HG03097 (cell line): ENCODE data around the gene SMPD1.
"Not testable (repeated sequence)": the region's sequence is repeated elsewhere in the genome, so short reads cannot be mapped to it uniquely, and the experiment has no call there.

Experiments used
- ATAC-seq: cut with Tn5 transposase; IDR thresholded peaks from one replicate; pipeline ENCODE4 v1.9.1; 2021; ENCODE audit not compliant: unreplicated experiment, low FRiP score

Gene SMPD1

GRCh38 chr11:6387811-6388599 lies 2.3 kb upstream of the SMPD1 start:
- ATAC-seq: no peak

GRCh38 chr11:6388748-6389147 lies 1.5 kb upstream of the SMPD1 start:
- no peak for ATAC-seq

DNA sequence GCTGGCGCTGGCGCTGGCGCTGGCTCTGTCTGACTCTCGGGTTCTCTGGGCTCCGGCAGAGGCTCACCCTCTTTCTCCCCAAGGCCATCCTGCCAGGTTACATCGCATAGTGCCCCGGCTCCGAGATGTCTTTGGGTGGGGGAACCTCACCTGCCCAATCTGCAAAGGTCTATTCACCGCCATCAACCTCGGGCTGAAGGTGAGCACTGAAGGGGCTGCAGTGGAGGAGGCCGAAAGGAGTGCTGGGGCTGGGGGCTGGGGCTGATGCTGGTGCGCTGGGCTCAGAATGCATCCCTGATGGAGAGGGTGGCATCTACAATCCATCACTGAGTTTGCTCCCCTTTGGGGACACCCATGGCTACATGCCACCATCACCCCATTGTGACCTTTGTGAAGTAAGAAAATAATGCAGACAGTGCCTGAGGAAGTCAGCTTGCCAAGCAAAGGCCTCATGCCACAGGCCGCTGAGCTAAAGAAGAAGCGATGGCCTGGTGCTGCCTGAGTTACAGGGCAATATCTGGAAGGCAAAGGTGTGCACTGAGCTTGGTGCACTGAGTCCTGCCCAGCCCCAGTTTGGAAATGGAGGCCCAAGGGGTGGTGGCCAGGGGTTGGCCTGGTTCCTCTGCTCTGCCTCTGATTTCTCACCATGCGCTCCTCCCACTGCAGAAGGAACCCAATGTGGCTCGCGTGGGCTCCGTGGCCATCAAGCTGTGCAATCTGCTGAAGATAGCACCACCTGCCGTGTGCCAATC lies 620 bp downstream of the SMPD1 start:
- ATAC-seq: no peak

DNA sequence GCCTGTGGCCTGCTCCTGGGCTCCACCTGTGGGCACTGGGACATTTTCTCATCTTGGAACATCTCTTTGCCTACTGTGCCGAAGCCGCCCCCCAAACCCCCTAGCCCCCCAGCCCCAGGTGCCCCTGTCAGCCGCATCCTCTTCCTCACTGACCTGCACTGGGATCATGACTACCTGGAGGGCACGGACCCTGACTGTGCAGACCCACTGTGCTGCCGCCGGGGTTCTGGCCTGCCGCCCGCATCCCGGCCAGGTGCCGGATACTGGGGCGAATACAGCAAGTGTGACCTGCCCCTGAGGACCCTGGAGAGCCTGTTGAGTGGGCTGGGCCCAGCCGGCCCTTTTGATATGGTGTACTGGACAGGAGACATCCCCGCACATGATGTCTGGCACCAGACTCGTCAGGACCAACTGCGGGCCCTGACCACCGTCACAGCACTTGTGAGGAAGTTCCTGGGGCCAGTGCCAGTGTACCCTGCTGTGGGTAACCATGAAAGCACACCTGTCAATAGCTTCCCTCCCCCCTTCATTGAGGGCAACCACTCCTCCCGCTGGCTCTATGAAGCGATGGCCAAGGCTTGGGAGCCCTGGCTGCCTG lies 1.4 kb downstream of the SMPD1 start:
- ATAC-seq: no peak

DNA sequence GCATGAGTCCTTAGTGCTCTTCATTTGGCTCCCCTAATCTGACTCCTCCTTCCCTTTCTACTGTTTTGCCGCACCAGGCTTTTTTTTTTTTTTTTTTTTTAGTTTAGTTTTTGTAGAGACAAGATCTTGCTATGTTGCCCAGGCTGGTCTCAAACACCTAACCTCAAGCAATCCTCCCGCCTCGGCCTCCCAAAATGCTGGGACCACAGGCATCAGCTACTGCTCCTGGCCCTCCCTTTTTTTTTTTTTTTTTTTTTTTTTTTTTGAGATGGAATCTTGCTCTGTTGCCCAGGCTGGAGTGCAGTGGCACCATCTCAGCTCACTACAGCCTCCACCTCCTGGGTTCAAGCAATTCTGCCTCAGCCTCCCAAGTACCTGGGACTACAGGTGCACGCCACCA lies 2.0 kb downstream of the SMPD1 start:
- ATAC-seq: not testable (repeated sequence)

GRCh38 chr11:6393989-6394670 lies 3.9 kb downstream of the SMPD1 start:
- no peak for ATAC-seq

- ATAC-seq: no peak
These were observed 5.3 kb downstream of the SMPD1 start for GRCh38 chr11:6395470-6396060.

DNA sequence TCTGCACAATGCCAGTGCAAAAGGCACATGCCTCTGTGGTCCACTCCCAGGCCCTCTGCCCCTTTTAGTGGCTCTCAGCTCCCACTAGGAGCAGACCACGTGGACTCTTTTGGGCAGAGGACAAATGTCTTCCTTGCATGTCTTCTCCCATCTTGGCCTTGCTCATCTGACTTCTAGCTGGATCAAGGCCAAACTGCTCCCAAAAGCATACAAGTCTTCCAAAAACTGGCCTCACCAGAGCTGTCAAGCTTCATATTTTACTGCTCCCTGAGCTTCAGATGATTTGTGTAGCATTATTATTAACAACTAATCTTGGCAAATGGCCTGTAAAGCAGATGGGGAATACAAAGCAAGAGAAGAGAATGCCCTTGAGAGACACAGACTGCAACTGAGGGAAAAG lies 6.9 kb downstream of the SMPD1 start:
- no peak for ATAC-seq

DNA sequence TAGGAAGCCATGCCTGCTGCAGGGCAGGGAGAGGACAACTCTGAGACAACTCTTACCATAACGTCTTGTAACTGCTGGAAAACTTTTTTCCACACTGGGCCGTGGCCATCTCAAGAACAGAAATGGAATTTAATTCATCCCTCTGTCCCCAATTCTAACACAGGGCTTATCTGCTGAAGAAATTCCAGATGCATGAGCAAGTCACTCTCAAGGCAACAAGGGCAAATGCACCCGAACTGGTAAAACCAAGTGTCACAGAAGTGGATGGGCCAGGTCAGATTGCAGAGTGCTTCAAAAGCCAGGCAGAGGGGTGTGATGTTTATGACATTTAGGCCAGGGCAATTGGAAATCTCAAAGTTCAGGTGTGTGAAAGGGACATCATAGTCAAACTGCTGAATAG lies 7.4 kb downstream of the SMPD1 start:
- no peak for ATAC-seq

DNA sequence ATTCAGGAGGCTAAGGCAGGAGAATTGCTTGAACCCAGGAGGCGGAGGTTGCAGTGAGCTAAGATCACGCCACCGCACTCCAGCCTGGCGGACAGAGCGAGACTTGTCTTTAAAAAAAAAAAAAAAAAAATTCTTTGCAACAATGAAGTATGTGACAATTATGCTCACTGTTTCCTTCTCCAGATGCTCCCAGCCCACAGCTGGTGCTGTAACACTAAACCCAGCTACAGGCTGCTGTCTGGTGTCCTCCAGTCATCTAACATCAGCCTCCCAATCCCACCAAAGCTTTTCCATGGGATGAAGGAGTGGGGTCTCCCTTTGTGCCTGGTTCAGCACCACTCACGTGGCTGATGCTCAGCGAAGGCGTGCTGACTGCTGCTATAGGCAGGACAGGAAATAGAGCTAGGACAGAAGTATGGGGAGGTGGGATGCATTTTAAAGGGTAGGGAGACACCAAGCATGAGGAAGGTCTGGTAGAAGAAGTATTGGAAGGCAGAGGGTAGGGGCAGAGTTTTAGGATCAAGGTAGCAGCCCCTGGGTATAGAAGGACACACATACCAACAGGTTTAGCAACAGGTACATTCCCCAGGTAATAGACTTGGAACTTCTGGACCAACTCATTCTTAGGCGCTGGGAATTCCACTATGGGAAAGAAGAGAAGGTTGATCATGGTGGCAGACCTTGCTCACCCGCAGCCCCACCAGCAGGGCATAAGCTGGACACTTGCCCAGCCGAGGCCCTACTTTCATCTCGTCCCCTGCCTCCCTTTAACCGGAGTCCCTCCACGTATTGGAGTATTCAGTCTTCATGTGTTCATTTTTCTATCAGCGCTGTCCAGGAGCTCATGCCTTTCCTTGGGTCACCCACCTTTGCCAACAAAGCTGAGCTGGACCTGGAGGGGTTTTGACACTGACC lies 10.4 kb downstream of the SMPD1 start:
- no peak for ATAC-seq

DNA sequence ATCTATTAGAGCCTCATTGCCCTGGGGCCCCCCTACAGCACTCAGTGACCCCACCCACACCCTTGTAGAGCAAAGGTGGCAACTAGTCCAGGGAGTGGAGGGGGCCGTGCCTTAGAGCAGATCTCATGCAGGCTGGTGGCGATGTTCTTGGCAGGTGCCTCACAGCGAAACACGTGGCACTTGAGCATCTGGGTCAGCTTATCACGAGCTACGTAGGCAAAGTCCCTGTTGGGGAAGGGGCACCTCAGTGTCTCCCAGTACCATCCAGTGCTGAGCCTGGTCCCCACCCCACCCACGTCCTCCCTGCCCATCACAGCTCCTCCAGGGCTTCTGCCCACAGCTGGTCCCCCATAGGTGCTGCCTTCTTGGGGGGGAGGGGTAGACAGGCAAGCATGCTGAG lies 11.2 kb downstream of the SMPD1 start:
- ATAC-seq: no peak

DNA sequence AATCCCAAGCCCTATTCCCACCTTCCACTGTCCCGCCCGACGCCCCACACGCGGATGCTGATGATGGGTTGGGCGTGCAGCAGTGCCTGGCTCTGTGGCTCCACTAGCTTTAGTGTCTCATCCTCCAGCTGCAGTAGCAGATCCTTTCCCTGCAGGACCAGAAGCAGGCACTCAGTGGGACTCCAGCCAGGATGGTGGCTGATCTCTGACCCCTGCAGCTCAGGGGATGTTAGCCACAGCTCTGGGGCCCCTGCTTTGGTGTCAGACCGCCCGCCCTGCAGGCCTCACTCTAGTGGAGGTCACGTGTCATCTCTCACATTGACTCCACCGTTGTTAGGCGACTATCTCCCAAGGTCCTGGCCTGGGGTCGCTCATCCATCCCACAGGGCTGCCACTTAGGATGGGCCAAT lies 11.8 kb downstream of the SMPD1 start:
- ATAC-seq: peak; percentile 16

DNA sequence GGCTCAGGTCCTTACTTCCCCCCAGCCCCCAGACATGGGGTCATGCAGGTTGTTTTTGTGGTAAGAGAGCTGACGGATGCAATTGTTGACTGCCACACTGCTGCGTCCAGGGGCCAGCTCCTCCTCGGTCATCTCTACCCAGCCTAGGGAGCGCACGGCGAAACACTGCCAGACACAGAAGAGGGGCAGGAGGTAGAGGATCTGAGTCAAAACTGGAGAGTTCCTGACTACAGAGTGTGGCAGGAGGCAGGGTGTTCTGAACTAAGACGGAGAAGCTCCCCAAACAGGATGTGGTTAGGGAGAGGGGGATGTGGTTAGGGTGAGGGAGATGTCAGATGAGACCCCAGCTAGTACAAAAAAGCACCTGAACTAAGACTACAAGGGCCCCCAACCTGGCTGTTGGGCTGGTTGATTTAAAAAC lies 12.3 kb downstream of the SMPD1 start:
- peak; percentile 96 for ATAC-seq

DNA sequence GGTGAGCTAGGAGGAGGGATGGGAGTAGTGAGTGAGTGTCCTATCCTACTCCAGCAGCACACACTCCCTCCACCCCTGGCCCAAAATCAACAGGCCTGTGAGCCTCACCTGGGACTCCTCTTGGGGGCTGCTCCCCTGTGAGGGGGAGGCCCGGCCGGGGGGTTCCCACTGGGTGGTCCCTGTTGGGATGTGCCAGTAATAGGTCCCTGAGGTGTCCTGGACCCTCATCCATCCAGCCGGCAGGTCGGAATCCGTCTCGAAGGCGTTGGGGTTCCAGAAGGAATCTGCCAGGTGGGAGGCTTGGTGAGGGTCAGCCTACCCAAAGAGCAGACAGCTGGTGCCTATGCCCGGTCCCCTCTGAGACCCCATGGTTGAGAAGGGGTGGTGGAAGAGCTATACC lies 13.3 kb downstream of the SMPD1 start:
- no peak for ATAC-seq

DNA sequence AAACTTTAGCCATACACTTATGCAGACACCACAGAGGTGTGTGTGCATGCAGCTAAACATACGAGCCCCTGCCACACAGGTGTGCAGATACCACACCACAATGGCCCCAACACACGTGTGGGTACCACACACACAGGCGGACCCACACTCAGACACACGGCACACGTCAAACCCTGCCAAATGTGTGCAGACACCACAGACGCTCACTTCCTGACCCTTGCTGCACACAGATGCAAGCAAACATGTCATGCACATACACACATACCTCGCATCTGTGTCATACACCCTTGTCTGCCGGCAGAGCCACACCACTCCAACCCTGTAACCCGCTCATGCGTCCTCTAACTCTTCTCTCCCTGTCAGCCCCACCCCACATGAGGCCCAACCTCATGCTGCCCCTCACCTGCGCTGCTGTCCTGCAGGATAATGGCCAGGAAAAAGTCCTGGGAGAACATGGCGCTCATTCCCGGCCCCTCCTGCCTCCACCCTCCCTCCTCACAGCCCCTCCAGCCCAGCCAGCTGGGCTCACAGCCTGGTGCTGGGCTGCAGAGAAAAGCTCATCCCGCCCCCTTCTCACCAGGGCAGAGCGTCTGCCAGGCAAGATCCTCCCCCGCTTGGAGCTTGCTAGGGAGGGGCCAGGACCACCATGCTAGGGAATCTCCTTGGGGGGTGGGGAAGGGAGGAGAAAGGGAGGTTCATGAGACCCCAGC lies 14.2 kb downstream of the SMPD1 start:
- no peak for ATAC-seq

GRCh38 chr11:6405052-6405667 lies 14.9 kb downstream of the SMPD1 start:
- ATAC-seq: no peak

DNA sequence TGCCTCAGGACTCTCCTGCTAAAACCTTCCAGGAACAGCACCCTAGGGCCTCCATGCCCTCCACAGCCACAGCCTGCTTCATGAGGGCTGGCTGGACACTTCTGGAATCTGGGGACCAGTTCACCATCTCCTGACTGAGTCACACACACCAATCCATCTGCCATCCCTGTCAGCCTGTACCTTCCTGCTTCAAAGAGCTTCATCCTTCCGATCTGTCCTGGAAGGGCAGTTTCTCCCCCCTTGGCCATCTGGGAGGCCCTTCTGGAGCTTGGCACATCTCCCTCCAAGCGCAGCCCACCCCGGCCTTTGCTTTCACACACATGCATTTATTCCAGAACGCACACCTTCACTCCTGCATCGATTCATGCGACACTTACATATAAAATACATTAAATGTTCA lies 15.6 kb downstream of the SMPD1 start:
- no peak for ATAC-seq

DNA sequence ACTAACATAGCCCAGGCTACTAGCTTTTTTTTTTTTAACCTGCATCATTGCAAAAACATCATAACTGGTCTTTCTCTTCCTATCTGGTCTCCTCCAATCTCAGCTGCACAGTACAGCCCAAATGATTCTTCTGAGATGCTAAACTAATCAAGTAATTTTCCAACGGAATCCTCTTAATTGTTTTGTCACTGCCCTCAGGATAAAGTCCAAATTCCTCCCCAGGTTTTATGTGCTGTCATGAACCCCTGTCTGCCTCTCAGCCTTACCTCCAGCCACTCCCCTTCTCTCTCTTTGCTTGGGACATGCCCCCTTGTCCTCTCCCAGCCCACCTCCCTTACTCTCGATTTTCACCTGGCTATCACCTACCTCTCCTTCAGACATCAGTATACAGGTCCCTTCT lies 16.1 kb downstream of the SMPD1 start:
- no peak for ATAC-seq
